GM03348 (cell line): ENCODE data around the gene AKAP9.
"Not testable (repeated sequence)": the region's sequence is repeated elsewhere in the genome, so short reads cannot be mapped to it uniquely, and the experiment has no call there.

Source experiments
- DNase-seq: peaks from one replicate; pipeline ENCODE4 v3.0.0; 2012; ENCODE audit warnings: low spot score

Gene AKAP9

DNA sequence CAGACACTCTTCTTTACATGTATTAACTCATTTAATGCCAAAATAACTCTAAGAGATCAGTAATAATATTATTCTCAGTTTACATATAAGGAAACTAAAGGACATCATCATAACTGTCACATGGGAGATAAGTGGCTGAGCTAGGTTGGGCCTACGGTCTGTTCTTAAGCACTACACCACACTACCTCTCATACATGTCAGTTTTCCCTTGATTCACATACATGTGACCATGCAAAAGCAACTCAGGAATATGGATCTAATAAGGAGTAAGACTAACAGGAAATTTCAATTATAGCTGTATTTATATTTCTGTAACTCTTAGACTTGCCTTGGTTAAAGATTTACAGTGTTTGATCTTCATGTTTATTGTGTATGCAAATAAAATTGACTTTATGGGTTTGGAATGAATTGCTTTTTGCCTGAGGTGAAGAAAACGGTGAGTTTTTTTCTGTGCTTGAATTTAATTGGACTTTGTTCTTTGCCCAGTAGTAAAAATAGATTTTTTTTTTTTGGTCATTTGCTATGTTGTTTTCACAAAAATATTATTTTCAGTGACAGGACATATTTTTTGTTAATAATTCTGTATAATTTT lies 123.9 kb downstream of the AKAP9 start:
- no peak for DNase-seq

DNA sequence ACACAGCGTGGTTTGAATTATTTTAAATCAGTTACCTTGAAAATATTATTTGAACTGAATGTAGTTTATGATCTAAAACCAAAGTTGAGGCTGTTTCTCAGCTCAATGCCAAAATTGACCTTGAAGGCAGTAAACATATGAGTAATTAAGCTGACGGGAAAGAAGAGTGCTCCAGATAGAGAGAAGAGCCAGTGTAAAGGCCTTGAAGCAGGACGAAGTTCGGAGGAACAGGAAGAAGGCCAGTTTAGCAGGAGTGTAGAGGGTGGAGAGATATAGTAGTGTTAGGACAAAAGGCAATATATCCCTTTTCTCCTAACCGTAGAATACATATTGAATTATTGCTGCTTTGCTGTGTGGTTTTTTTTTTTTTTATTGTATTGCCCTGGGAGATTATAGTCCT lies 130.4 kb downstream of the AKAP9 start:
- no peak for DNase-seq

DNA sequence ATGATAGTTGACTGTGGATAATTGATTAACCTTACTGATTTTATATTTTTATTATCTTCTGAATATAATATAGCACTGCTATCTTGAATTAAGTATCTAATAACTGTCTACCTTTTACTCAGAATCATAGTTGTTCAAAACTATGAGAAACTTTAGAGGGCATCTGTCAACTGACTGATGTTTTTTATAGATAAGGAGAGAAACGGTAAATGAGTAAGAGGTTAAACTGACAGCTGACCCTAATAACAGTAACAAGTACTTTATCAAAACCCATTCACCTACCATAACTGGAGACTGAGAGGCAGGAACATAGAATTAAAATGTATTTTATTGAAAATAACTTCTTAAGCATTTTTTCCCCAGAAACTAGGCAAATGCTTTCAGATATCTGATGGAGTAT lies 131.5 kb downstream of the AKAP9 start:
- no peak for DNase-seq

DNA sequence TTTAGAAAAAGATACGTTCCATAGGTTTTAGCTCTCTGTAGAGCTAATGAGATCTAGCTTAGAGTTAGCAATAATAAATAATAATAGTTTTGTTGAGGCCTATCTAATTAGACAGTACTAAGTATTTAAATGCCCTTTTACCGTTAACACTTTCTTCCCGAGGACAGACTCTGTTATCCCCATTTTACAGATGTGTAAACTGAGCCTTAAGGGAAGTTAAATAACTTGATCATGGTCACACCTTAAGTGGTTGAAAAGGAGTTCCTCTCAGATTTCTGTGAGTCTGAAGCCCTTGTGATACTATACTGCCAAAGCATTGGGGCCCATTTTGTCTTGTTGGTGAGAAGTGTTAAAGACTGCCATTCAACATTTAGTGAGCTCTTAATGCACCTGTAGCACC lies 132.0 kb downstream of the AKAP9 start:
- no peak for DNase-seq

DNA sequence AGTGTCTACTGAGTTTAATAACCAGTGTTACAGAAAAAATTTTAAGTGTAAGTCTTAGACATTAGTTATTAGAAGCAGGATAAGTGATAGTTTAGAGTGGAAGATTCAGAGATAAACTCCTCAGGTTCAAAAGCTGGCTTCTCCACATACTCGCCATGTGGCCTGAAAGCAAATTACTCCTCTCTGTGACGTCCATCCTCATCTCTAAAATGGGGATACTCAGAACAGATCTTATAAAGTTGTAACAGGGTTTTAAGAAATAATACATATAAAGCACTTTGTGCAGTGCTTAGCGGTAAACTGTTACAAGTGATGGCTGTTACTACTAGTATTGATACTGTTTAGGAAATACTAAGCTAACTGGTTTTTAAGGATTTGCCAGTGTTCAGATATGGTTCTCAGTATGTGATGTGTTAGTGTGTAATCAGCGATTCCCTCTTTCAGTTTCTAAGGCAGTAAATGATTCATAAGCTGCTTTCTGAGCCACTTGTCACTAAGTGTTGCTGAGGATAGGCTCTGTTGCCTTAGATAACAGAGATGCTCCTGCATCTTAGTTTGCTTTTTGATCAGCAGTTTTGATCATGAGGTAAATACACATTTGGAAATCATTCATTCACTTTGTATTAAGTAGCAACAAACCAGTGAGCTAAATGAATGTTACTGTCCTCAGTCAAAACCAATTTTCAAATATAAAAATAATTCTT lies 134.9 kb downstream of the AKAP9 start:
- no peak for DNase-seq

DNA sequence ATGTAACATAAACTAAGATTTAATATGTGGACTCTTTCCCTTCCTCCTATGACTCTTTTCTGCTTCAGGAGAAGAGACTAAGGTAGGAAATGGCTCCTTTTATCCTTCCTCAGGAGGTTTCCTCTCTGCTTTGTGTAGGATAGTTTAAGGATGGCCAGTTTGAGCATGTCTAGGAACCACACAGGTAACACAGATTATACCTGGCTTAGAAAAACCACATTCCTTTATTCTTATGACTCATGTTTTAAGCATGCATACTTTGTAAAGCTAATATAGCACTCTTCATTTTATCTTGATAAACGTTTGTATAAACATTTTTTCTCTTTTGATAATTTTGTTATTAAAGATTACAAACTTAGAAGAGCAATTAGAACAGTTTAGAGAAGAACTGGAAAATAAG lies 135.8 kb downstream of the AKAP9 start:
- DNase-seq: no peak

DNA sequence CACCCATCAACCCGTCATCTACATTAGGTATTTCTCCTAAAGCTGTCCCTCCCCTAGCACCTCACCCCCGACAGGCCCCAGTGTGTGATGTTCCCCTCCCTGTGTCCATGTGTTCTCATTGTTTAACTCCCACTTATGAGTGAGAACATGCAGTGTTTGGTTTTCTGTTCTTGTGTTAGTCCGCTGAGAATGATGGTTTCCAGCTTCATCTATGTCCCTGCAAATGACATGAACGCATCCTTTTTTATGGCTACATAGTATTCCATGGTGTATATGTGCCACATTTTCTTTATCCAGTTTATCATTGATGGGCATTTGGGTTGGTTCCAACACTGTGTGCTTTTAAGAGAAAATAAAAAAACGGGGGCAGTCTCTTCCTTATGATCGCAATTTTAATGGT lies 143.3 kb downstream of the AKAP9 start:
- DNase-seq: not testable (repeated sequence)

DNA sequence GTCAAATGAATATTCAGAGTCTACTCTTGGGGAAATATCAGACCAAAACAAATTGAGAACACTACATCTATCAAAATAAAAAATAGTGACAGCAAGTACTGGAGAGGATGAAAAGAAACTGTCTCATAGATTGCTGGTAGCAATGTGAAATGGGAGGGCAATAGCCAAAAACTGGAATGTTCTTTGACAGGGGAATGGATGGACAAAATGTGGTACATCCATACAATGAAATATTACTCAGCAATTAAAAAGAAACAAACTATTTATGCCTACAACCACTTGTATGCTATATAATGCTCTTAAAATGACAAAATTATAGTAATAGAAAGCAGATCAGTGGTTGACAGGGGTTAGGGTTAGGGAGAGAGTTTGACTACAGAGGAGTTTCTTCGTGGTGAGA lies 147.6 kb downstream of the AKAP9 start:
- no peak for DNase-seq

DNA sequence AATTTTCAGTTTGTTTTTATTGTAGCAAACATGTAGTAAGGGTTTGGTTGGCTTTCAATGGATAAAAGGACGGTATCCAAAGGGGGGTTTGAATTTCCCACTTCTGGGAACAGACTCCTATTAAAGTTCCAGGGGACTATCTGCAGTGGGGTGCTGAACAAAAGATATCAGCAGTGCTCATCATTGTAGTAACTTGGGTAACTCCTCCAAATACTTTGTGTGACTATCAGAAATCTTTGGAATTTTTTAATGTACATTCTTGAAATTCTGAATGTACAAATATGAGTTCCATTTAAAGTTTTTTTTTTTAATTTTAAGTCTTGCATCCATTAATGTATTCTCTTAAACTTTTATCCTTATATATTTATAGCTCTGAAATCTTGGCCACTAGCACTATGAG lies 151.5 kb downstream of the AKAP9 start:
- DNase-seq: peak; percentile 16

DNA sequence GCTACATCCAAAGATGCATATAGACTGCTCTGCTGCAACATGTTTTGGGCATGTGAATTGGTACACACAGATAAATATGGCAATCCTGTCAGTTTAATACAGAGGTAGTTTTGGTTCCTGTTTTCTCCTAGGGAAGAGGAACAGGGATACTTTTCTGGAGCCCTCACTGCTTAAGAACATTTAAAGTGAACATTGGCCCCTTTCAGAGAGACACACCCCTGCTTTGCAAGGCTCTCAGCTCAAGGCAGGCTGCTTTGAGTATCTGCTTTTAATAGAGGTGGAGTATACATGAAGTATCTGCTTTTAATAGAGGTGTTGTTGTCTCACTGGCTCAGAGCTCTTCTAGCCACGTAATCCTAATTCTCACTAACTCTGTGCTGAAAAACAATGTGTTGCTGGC lies 154.7 kb downstream of the AKAP9 start:
- no peak for DNase-seq

DNA sequence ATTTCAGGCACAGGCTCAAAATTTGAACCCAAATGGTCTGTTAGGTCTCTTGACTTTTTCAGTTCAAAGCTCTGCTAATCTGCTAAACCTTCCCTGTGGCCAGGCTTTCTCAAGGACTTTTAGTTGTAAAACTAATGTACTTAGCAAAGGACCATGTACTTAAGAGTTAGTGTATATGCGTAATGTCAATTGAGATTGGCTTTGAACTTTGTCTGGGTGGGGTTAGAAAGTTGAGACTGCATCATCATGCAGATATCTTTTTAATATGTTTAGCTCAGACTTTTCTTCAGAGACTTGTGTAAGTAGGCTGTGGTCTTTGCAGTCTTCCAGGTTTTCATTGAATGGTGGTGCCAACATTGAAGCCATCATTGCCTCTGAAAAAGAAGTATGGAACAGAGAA lies 159.9 kb downstream of the AKAP9 start:
- no peak for DNase-seq

DNA sequence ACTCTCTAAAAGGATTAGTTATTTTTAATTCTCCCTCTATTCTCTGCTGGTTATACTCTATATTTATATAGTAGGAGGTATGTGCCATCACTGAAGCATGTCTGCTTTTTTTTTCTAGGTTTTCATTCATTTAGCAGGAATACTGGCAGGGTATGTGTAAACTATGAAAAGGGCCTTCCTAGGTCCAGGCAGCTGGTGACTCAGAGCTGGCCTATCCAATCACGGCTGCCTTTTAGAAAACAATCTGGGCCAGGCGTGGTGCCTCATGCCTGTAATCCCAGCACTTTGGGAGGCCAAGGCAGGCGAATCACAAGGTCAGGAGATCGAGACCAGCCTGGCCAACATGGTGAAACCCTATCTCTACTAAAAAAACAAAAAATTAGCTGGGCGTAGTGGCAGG lies 162.2 kb downstream of the AKAP9 start:
- not testable (repeated sequence) for DNase-seq

DNA sequence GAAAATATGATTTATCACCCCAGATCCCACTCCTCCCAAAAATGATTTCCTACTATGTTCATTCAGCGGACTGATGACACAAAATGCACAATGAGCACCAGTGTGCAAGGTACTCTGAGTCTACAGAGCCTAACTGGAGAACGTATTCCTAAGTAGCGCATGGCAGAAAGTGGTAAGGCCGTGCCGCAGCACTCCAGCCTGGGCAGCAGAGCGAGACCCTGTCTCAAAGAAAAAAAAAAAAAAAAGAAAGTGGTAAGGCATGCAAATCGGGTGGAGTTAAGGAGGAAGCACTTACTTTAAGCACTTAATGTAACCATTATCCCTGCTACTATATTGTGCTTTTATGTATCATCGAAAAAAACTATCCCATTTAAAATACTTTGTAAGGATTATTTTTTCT lies 168.2 kb downstream of the AKAP9 start:
- no peak for DNase-seq

DNA sequence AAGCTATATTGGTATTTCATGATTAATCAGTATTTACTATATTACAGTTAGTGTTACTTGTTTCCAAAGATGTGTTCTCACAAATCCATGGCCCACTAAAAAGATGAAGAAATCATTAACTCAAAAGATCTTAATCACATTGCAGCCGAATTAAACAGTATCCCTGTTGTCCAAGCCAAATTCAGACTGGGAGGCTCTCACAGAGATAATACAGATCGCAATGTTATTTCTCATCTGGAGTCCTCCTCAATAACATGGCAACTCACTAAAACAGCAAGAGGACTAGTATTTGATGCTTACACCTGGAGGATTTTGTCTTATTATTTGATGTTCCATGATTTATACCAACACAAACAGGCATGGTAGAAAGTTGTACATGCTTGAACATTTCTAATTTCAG lies 170.2 kb downstream of the AKAP9 start:
- no peak for DNase-seq

DNA sequence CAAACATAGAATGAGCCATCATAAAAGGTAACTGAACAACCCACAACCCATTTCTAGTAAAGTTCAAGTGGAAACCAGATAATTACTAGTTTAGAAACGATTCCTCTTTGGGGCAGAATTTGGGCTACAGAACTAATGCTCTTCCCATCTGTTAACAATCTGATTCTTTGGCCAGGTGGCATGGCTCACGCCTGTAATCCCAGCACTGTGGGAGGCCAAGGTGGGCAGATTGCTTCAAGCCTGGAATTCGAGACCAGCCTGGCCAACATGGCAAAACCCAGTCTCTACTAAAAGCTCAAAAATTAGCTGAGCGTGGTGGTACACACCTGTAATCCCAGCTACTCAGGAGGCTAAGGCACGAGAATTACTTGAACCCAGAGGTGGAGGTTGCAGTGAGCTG lies 175.2 kb downstream of the AKAP9 start:
- no peak for DNase-seq

DNA sequence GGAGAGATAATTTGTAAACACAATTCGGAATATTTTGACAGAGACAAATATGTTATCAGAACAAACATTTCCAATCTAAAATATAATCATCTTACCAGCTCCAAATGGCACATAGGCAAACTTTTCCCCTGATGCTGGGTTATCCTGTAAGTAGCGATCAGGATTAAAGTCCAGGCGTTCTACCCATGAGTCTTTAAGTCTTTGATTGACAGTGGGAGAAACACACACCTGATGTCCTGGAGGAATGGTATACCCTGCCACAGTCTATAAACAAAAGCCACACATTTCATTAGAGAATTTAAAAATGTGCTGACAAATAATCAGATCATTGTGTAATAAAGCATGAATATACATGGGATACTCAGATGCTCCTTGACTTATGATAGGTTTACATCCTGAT lies 176.3 kb downstream of the AKAP9 start:
- no peak for DNase-seq

DNA sequence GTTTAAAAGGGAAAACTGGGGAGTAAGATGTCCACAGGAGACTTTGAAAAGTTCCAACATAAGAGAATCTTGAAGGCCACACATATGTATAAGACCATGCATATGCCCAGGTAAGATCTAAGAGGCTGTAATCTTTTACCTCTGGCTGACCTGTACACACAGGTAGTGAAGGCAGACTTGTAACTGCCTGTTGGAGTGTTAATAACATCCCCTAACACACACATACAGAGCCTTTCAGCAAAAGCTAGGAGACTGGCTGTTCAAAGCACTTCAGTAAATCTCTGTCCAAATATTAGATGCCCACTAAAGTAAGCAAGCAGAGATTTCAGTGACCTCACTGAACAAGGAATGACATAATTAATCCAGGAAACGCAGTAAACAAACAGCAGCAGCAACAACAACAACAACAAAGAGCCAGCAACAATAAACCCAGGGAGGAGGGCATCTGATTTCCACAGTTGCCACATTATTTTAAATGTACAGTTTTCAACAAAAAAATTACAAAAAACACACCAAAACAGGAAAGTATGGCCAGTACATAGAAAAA lies 178.6 kb downstream of the AKAP9 start:
- no peak for DNase-seq

DNA sequence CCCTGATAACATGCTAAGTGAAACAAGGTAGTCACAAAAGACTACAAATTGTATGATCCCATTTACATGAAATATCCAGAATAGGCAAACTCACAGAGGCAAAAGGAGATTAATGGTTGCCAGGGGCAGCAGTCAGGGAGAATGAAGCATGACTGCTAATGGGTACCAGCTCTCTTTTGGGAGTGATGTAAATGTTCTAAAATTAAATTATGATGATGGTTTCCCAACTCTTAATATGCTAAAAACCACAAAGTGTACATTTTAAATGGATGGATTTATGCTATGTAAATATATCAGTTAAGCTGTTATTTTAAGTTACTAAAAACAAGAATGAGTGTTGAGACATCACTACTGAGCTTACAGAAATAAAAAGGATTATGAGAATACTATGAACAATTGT lies 181.0 kb downstream of the AKAP9 start:
- no peak for DNase-seq

DNA sequence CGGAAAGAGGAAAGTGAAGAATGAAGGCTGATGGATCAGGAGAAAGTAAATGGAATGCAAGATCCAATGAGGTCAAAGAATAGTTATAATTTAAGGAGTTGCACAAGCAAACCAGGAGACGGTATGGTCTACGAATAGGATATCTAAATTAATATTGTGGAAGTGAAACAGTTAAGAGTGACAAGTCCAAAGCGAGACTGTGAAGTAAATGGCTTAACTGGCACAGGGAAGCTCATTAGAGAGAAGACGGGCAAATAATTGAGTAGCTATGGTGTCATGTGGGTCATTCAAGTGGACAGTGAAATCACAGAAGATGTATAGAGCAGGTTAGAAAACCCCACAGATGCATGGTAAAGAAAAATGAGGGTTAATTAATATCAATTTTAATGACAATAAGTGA lies 190.4 kb downstream of the AKAP9 start:
- DNase-seq: no peak

DNA sequence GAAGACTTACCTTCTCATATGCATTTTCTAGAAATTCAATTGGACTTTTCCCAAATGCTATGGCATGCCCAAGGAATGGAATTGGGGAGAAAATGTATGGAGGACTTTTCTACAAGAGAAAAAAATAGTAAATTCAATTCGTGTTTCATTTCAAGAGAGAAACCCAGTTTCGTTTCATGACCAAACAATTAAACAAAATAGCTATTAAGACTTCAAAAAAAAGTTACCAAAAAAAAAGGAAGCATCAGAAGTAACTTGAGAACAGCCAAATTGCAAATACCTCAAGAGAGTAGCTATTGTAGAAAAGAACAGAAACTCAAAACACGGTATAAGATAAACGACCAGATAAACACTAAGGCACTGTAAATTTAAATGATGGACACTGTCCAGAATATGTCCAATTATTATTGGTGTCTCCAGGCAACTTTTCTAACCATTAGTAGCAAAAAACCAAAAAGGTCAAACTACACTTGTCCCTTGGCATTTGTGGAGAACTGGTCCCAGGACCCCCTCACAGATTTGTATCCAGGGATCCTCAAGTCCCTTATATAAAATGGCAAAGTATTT lies 191.2 kb downstream of the AKAP9 start:
- DNase-seq: no peak

DNA sequence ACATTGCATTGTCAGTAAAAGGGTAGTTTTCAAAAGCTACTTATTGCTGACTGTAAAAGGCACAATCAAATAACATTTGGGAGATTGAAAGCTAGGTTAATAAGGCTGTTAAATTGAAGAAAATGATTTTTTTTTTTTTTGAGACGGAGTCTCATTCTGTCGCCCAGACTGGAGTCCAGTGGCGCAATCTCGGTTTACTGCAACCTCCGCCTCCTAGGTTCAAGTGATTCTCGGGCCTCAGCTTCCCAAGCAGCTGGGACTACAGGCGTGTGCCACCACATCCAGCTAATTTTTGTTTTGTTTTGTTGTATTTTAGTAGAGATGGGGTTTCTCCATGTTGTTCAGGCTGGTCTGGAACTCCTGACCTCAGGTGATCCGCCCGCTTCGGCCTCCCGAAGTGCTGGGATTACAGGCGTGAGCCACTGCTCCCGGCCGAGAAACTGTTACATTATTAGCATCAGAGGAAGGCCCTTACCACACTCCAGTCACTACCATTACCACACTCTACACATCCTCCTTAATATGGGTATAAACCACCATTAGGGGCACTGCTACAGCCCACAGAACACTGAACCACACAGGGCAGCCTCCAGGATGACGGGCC lies 192.6 kb downstream of the AKAP9 start:
- DNase-seq: no peak

DNA sequence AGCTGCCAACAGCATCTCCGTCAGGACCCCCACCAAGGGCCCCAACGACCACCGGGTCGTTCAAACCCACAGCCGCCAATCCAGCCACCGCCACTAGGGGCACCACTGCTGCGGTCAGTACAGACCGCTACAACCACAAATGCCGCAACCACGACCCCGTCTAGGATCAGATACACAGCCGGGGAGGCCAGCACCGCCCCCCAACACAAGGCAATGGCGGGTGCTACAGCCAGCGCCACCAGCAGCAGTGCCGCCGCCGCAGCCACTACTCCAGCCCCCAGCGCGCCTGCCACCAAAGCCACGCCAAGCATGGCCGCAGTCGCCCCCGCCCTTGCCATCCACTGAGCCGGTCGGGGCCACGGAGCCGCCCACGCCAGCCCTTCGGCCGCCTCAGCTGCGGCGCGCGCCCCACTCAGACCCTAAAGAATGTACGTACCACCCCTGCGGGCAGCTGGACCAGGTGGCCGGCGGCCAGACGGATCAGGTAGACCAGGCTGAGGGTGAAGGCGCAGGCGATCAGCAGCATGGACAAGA lies 193.1 kb downstream of the AKAP9 start:
- DNase-seq: peak; percentile 78
